Astrocyte (in vitro differentiated cells and primary cell): ENCODE measurements around the gene LAIR2. TPM values are rescaled to one million over a fixed set of nuclear protein-coding genes. Genes with fewer than 3 reads are reported as not detected.

Source experiments
- DNase-seq: peaks from one replicate; pipeline ENCODE4 v3.0.0-alpha.2; 2010; ENCODE audit warnings: low read depth
- FAIRE-seq: peaks from 2 replicates; lab custom pipeline; 2011; peaks lifted over from hg19 to GRCh38; lab: Jason Lieb, UNC
- H2AFZ ChIP-seq: 2 replicates; pipeline ENCODE4 v1.6.0; 2012; ENCODE audit warnings: low read depth, low read length, inconsistent platforms
- H3K27ac ChIP-seq: 2 replicates; pipeline ENCODE4 v1.5.1; 2011; ENCODE audit warnings: low read depth, low read length, inconsistent platforms
- H3K27me3 ChIP-seq: 2 replicates; pipeline ENCODE4 v1.6.0; 2011; ENCODE audit warnings: low read length, inconsistent platforms; ENCODE audit not compliant: insufficient read depth
- H3K36me3 ChIP-seq: 2 replicates; pipeline ENCODE4 v1.5.1; 2011; ENCODE audit warnings: low read length, inconsistent platforms; ENCODE audit not compliant: insufficient read depth
- H3K4me1 ChIP-seq: 2 replicates; pipeline ENCODE4 v1.5.1; 2011; ENCODE audit warnings: low read length, inconsistent platforms; ENCODE audit not compliant: insufficient read depth
- H3K4me2 ChIP-seq: 2 replicates; pipeline ENCODE4 v1.6.0; 2012; ENCODE audit warnings: low read length, inconsistent platforms
- H3K4me3 ChIP-seq: 2 replicates; pipeline ENCODE4 v1.5.1; 2011; ENCODE audit warnings: low read depth, mild to moderate bottlenecking, low read length, inconsistent platforms; ENCODE audit not compliant: insufficient read depth
- H3K79me2 ChIP-seq: 2 replicates; pipeline ENCODE4 v1.6.0; 2012; ENCODE audit warnings: mild to moderate bottlenecking, low read length, inconsistent platforms; ENCODE audit not compliant: insufficient read depth
- H3K9ac ChIP-seq: 2 replicates; pipeline ENCODE4 v1.6.0; 2012; ENCODE audit warnings: mild to moderate bottlenecking, low read length, inconsistent platforms
- H3K9me3 ChIP-seq: 2 replicates; pipeline ENCODE4 v1.5.1; 2012; ENCODE audit warnings: low read depth, mild to moderate bottlenecking, low read length, inconsistent platforms; ENCODE audit not compliant: insufficient read depth
- H4K20me1 ChIP-seq: 2 replicates; pipeline ENCODE4 v1.6.0; 2012; ENCODE audit warnings: low read length, inconsistent platforms; ENCODE audit not compliant: insufficient read depth
- H3K27ac Mint-ChIP-seq: one replicate; pipeline ENCODE4 v1.8.0; 2021; ENCODE audit warnings: mild to moderate bottlenecking, mixed read lengths; ENCODE audit not compliant: unreplicated experiment
- H3K27me3 Mint-ChIP-seq: one replicate; pipeline ENCODE4 v1.8.0; 2021; ENCODE audit warnings: low read depth, mixed read lengths; ENCODE audit not compliant: unreplicated experiment
- H3K36me3 Mint-ChIP-seq: one replicate; pipeline ENCODE4 v1.8.0; 2021; ENCODE audit warnings: low read depth, mixed read lengths; ENCODE audit not compliant: unreplicated experiment
- H3K4me1 Mint-ChIP-seq: one replicate; pipeline ENCODE4 v1.8.0; 2021; ENCODE audit warnings: low read depth, mixed read lengths; ENCODE audit not compliant: unreplicated experiment
- H3K4me3 Mint-ChIP-seq: one replicate; pipeline ENCODE4 v1.8.0; 2021; ENCODE audit warnings: mild to moderate bottlenecking, moderate library complexity, mixed read lengths; ENCODE audit not compliant: unreplicated experiment
- H3K9me3 Mint-ChIP-seq: one replicate; pipeline ENCODE4 v1.8.0; 2021; ENCODE audit warnings: mild to moderate bottlenecking, mixed read lengths; ENCODE audit not compliant: unreplicated experiment
- CTCF ChIP-seq: IDR thresholded peaks from 2 replicates; pipeline ENCODE4 v1.5.1; 2011; ENCODE audit warnings: low read depth, mild to moderate bottlenecking, inconsistent platforms, low read length, moderate library complexity; ENCODE audit not compliant: insufficient read depth
- EZH2 ChIP-seq: IDR thresholded peaks from 2 replicates; pipeline ENCODE4 v1.6.1; 2012; ENCODE audit warnings: mild to moderate bottlenecking, low read length, inconsistent platforms; ENCODE audit not compliant: insufficient read depth
- total RNA-seq: library from RNA; stranded (reverse); gene quantifications from 2 replicates; pipeline ENCODE4 v1.2.1, GENCODE V29; 2021

Gene LAIR2
- total RNA-seq, 1 donor from 2014 or later, result not detected

DNA sequence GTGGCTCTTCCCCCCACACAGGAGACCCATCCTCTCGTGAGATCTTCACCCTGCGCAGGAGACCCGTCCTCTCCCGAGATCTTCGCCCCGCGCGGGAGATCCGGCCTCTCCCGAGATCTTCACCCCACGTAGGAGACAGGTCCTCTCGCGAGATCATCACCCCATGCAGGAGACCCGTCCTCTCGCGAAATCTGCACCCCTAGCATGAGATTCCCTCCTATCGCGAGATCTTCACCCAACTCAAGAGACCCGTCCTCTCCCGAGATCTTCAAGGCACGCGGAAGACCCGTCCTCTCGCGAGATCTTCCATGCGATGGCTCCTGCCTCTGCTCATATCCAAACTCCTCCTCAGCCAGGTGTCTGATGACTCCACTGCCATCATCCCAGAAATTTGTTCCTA, 24.3 kb downstream of the LAIR2 start:
- Mint-ChIP-seq H3K4me1 (no peaks in the 10 kb centered on the region), H3K27ac (no peak overlapping the region), H3K27me3 (no peaks in the 10 kb centered on the region), H3K4me3 (no peak overlapping the region), H3K9me3 (peaks cover 10% of the 10 kb centered on the region), H3K36me3 (no peaks in the 10 kb centered on the region)
- H3K4me1 ChIP-seq, result no peaks in the 10 kb centered on the region
- H3K4me3 ChIP-seq, result no peak overlapping the region
- no peaks in the 10 kb centered on the region for H3K79me2 ChIP-seq
- no peak for DNase-seq
- no peak overlapping the region for H3K4me2 ChIP-seq
- H3K27me3 ChIP-seq, result no peaks in the 10 kb centered on the region
- H3K9me3 ChIP-seq, result no peaks in the 10 kb centered on the region
- no peak overlapping the region for H3K9ac ChIP-seq
- no peak for FAIRE-seq
- H3K36me3 ChIP-seq, result no peaks in the 10 kb centered on the region
- no peaks in the 10 kb centered on the region for H4K20me1 ChIP-seq
- H2AFZ ChIP-seq, result no peak overlapping the region
- TF ChIP-seq EZH2, result no peak
- H3K27ac ChIP-seq, result no peak overlapping the region

GRCh38 chr19:54530866-54531265, 28.2 kb downstream of the LAIR2 start:
- Histone ChIP-seq H3K79me2 (no peaks in the 10 kb centered on the region), H3K4me1 (no peaks in the 10 kb centered on the region), H3K4me2 (no peak overlapping the region), H4K20me1 (no peaks in the 10 kb centered on the region), H3K27me3 (no peaks in the 10 kb centered on the region), H3K36me3 (no peaks in the 10 kb centered on the region), H3K4me3 (no peak overlapping the region), H3K9me3 (peaks cover 6% of the 10 kb centered on the region), H2AFZ (no peak overlapping the region), H3K27ac (no peak overlapping the region), H3K9ac (no peak overlapping the region)
- TF ChIP-seq CTCF, result no peak
- TF ChIP-seq EZH2, result no peak
- no peak for DNase-seq
- no peak overlapping the region for H3K4me3 Mint-ChIP-seq
- no peak for FAIRE-seq
- H3K27ac Mint-ChIP-seq, result no peak overlapping the region
- H3K27me3 Mint-ChIP-seq, result no peaks in the 10 kb centered on the region
- peaks cover 18% of the 10 kb centered on the region for H3K9me3 Mint-ChIP-seq
- H3K36me3 Mint-ChIP-seq, result no peaks in the 10 kb centered on the region
- no peaks in the 10 kb centered on the region for H3K4me1 Mint-ChIP-seq

GRCh38 chr19:54532528-54532927, 29.9 kb downstream of the LAIR2 start:
- Histone ChIP-seq H3K9ac (no peak overlapping the region), H3K4me1 (no peaks in the 10 kb centered on the region), H2AFZ (no peak overlapping the region), H3K9me3 (peaks cover 6% of the 10 kb centered on the region), H3K4me3 (no peak overlapping the region), H3K27ac (no peak overlapping the region), H3K36me3 (no peaks in the 10 kb centered on the region), H4K20me1 (no peaks in the 10 kb centered on the region), H3K79me2 (no peaks in the 10 kb centered on the region), H3K27me3 (no peaks in the 10 kb centered on the region), H3K4me2 (no peak overlapping the region)
- no peak for FAIRE-seq
- H3K36me3 Mint-ChIP-seq, result no peaks in the 10 kb centered on the region
- H3K4me3 Mint-ChIP-seq, result no peak overlapping the region
- no peak overlapping the region for H3K27ac Mint-ChIP-seq
- no peaks in the 10 kb centered on the region for H3K27me3 Mint-ChIP-seq
- no peaks in the 10 kb centered on the region for H3K4me1 Mint-ChIP-seq
- H3K9me3 Mint-ChIP-seq, result peaks cover 22% of the 10 kb centered on the region
- TF ChIP-seq EZH2, result no peak
- TF ChIP-seq CTCF, result no peak
- no peak for DNase-seq
